Right lung (tissue), 5 donors: Measurements from ENCODE around the gene RPS6KB2. TPM values are rescaled to one million over a fixed set of nuclear protein-coding genes. Genes with fewer than 3 reads are reported as not detected.

Source experiments
- polyA plus RNA-seq, 5 donors: library from polyadenylated mRNA; unstranded; fragments of 120-200 nt; gene quantifications; one replicate each; pipeline versions ENCODE4 v1.2.1 to v1.2.3, GENCODE V29; 2013; ENCODE audit warnings: inconsistent platforms in 1 of 5, low replicate concordance in 1 of 5; ENCODE audit not compliant: insufficient read length in 5 of 5, insufficient read depth in 1 of 5

Gene RPS6KB2
- polyA plus RNA-seq, 5 donors, result 34.2 to 45.2 (median 40.7) TPM

Other genes with a start within 250 kb of the RPS6KB2 start
- gene GRK2, start 162.0 kb upstream of the RPS6KB2 start, polyA plus RNA-seq, result 10 to 100 TPM; 43.6 to 75.6 (median 57.5) TPM
- gene ANKRD13D, start 139.2 kb upstream of the RPS6KB2 start, polyA plus RNA-seq, result 10 to 100 TPM; 33.2 to 53.5 (median 47.0) TPM
- gene SSH3, start 125.0 kb upstream of the RPS6KB2 start, polyA plus RNA-seq, result 10 to 100 TPM; 21.8 to 37.6 (median 30.3) TPM
- gene POLD4, start 74.9 kb upstream of the RPS6KB2 start, polyA plus RNA-seq, result 10 to 100 TPM; 21.3 to 40.2 (median 35.8) TPM
- gene CLCF1, start 54.9 kb upstream of the RPS6KB2 start, polyA plus RNA-seq, result 10 to 100 TPM; 11.1 to 14.7 (median 13.7) TPM
- 10 to 100 TPM; 18.4 to 30.8 (median 24.2) TPM for gene RAD9A, start 36.5 kb upstream of the RPS6KB2 start, polyA plus RNA-seq
- gene PPP1CA, start 26.6 kb upstream of the RPS6KB2 start, polyA plus RNA-seq, result 100 to 1,000 TPM in 4 of 5 donors, 10 to 100 TPM in 1; 99.0 to 167 (median 115) TPM
- 1 to 10 TPM; 3.9 to 6.2 (median 4.7) TPM for gene TBC1D10C, start 24.4 kb upstream of the RPS6KB2 start, polyA plus RNA-seq
- 1 to 10 TPM; 2.6 to 5.3 (median 4.5) TPM for gene CARNS1, start 12.8 kb upstream of the RPS6KB2 start, polyA plus RNA-seq
- gene PTPRCAP, start 9.2 kb downstream of the RPS6KB2 start, polyA plus RNA-seq, result 1 to 10 TPM; 1.3 to 3.3 (median 1.8) TPM
- gene CORO1B, start 15.0 kb downstream of the RPS6KB2 start, polyA plus RNA-seq, result 10 to 100 TPM; 39.8 to 75.4 (median 45.9) TPM
- gene GPR152, start 24.2 kb downstream of the RPS6KB2 start, polyA plus RNA-seq, result not detected
- 1 to 10 TPM; 1.9 to 2.5 (median 2.2) TPM for gene CABP4, start 26.9 kb downstream of the RPS6KB2 start, polyA plus RNA-seq
- 10 to 100 TPM; 34.8 to 67.1 (median 47.5) TPM for gene TMEM134, start 40.8 kb downstream of the RPS6KB2 start, polyA plus RNA-seq
- 10 to 100 TPM; 45.4 to 67.7 (median 60.0) TPM for gene AIP, start 54.5 kb downstream of the RPS6KB2 start, polyA plus RNA-seq
- 10 to 100 TPM; 16.3 to 33.3 (median 19.5) TPM for gene PITPNM1, start 76.9 kb downstream of the RPS6KB2 start, polyA plus RNA-seq
- gene CDK2AP2, start 79.7 kb downstream of the RPS6KB2 start, polyA plus RNA-seq, result 10 to 100 TPM; 23.4 to 48.9 (median 29.2) TPM
- not detected for gene CABP2, start 95.0 kb downstream of the RPS6KB2 start, polyA plus RNA-seq
- 1,000 to 10,000 TPM in 1 of 5 donors, 100 to 1,000 TPM in 4; 653 to 1,043 (median 745) TPM for gene GSTP1, start 155.3 kb downstream of the RPS6KB2 start, polyA plus RNA-seq
- 100 to 1,000 TPM; 140 to 210 (median 174) TPM for gene NDUFV1, start 178.4 kb downstream of the RPS6KB2 start, polyA plus RNA-seq
- 1 to 10 TPM; 3.1 to 8.1 (median 3.4) TPM for gene NUDT8, start 201.4 kb downstream of the RPS6KB2 start, polyA plus RNA-seq
- under 1 TPM in 1 of 5 donors, not detected in 4; 0.12 TPM for gene TBX10, start 211.3 kb downstream of the RPS6KB2 start, polyA plus RNA-seq
- 1 to 10 TPM in 1 of 5 donors, under 1 TPM in 4; 0.26 to 1.1 (median 0.47) TPM for gene ACY3, start 222.2 kb downstream of the RPS6KB2 start, polyA plus RNA-seq
- 1 to 10 TPM in 4 of 5 donors, under 1 TPM in 1; 0.98 to 1.8 (median 1.2) TPM for gene ALDH3B2, start 246.1 kb downstream of the RPS6KB2 start, polyA plus RNA-seq